ENCODE measurements around the gene RFPL4AL1.
"Not testable (repeated sequence)": the region's sequence is repeated elsewhere in the genome, so short reads cannot be mapped to it uniquely, and the experiment has no call there.

Gene RFPL4AL1

GRCh38 chr19:55768818-55769217, at the start of gene RFPL4AL1:
RFPL4AL1 (plus strand) TSS chr19:55769118; CDS start chr19:55771805, 2,687 bp downstream.
- not testable (repeated sequence) for H3K4me3 ChIP-seq, H3K27ac ChIP-seq

GRCh38 chr19:55720214-55720746, 48.6 kb upstream of the RFPL4AL1 start:
- Histone ChIP-seq H3K4me3 (no peak overlapping the region), H3K27ac (no peak overlapping the region)

- H3K4me3 ChIP-seq: no peak overlapping the region
- no peak overlapping the region for H3K27ac ChIP-seq
Measured at GRCh38 chr19:55720801-55721200, 48.1 kb upstream of the RFPL4AL1 start.

- no peak overlapping the region for H3K27ac ChIP-seq
- H3K4me3 ChIP-seq: no peak overlapping the region
Measured at GRCh38 chr19:55723491-55723890, 45.4 kb upstream of the RFPL4AL1 start.

GRCh38 chr19:55730378-55730777, 38.5 kb upstream of the RFPL4AL1 start:
- H3K27ac ChIP-seq, H3K4me3 ChIP-seq: not testable (repeated sequence)

- Histone ChIP-seq H3K4me3 (no peak within 1 kb of the TSS), H3K27ac (no peak within 1 kb of the TSS)
Measured at GRCh38 chr19:55738302-55738701, 30.6 kb upstream of the RFPL4AL1 start, which contains the start of gene NLRP9. NLRP9 (minus strand) TSS chr19:55738402; CDS start chr19:55738374, 28 bp downstream.

- H3K4me3 ChIP-seq: no peak overlapping the region
- H3K27ac ChIP-seq: no peak overlapping the region
Measured at GRCh38 chr19:55750715-55751114, 18.2 kb upstream of the RFPL4AL1 start.

- no peak overlapping the region for H3K27ac ChIP-seq
- H3K4me3 ChIP-seq: no peak overlapping the region
Measured at GRCh38 chr19:55753401-55753800, 15.5 kb upstream of the RFPL4AL1 start.

- not testable (repeated sequence) for H3K27ac ChIP-seq, H3K4me3 ChIP-seq
Measured at GRCh38 chr19:55756808-55757207, 12.1 kb upstream of the RFPL4AL1 start.

GRCh38 chr19:55758797-55759196, 10.1 kb upstream of the RFPL4AL1 start, which contains the start of gene RFPL4A:
RFPL4A (plus strand) TSS chr19:55759097; CDS start chr19:55761801, 2,704 bp downstream.
- not testable (repeated sequence) for H3K4me3 ChIP-seq, H3K27ac ChIP-seq

- Histone ChIP-seq H3K27ac (no peak overlapping the region), H3K4me3 (no peak overlapping the region)
Measured at GRCh38 chr19:55766466-55766865, 2.5 kb upstream of the RFPL4AL1 start.

GRCh38 chr19:55769632-55770031, 714 bp downstream of the RFPL4AL1 start:
- H3K4me3 ChIP-seq, H3K27ac ChIP-seq: not testable (repeated sequence)

GRCh38 chr19:55777528-55777927, 8.6 kb downstream of the RFPL4AL1 start:
- H3K27ac ChIP-seq: no peak overlapping the region

GRCh38 chr19:55778331-55778730, 9.4 kb downstream of the RFPL4AL1 start:
- Histone ChIP-seq H3K4me3 (no peak overlapping the region), H3K27ac (no peak overlapping the region)

More at GRCh38 chr19:55777528-55777927, 8.6 kb downstream of the RFPL4AL1 start:
- no peak overlapping the region for H3K4me3 ChIP-seq

- Histone ChIP-seq H3K27ac (no peak overlapping the region), H3K4me3 (no peak overlapping the region)
Measured at GRCh38 chr19:55781112-55781511, 12.2 kb downstream of the RFPL4AL1 start.

- no peak overlapping the region for H3K27ac ChIP-seq
- no peak overlapping the region for H3K4me3 ChIP-seq
Measured at GRCh38 chr19:55795021-55795420, 26.1 kb downstream of the RFPL4AL1 start.

- Histone ChIP-seq H3K4me3 (no peak overlapping the region), H3K27ac (no peak overlapping the region)
Measured at GRCh38 chr19:55801416-55801815, 32.5 kb downstream of the RFPL4AL1 start.

- no peak overlapping the region for H3K27ac ChIP-seq
- no peak overlapping the region for H3K4me3 ChIP-seq
Measured at GRCh38 chr19:55802281-55802680, 33.4 kb downstream of the RFPL4AL1 start.

GRCh38 chr19:55809381-55810058, 40.6 kb downstream of the RFPL4AL1 start:
- Histone ChIP-seq H3K4me3 (no peak overlapping the region), H3K27ac (no peak overlapping the region)

- H3K27ac ChIP-seq: no peak overlapping the region
- H3K4me3 ChIP-seq: no peak overlapping the region
Measured at GRCh38 chr19:55811340-55811739, 42.4 kb downstream of the RFPL4AL1 start.

- no peak overlapping the region for H3K27ac ChIP-seq
Measured at GRCh38 chr19:55812449-55812848, 43.5 kb downstream of the RFPL4AL1 start.

More at GRCh38 chr19:55812449-55812848, 43.5 kb downstream of the RFPL4AL1 start:
- H3K4me3 ChIP-seq: no peak overlapping the region

All from skin epidermis (tissue), 12 donors.